ENCODE data around the gene FAM236A.
"Not testable (repeated sequence)": the region's sequence is repeated elsewhere in the genome, so short reads cannot be mapped to it uniquely, and the experiment has no call there.

The FAM236A gene

GRCh38 chrX:72937906-72938305, at the start of gene FAM236A:
Gene FAM236A (plus strand): TSS chrX:72938206. CDS start chrX:72938263, 57 bp downstream.
- DNase-seq, result not testable (repeated sequence)

GRCh38 chrX:72889740-72890139, 48.3 kb upstream of the FAM236A start:
- DNase-seq, result not testable (repeated sequence)

GRCh38 chrX:72912315-72912714, 25.7 kb upstream of the FAM236A start, which contains the start of gene FAM236C:
Gene FAM236C (plus strand): TSS chrX:72912615. CDS start chrX:72912715, 100 bp downstream.
- DNase-seq, result not testable (repeated sequence)

- not testable (repeated sequence) for DNase-seq
Measured at GRCh38 chrX:72916096-72916495, 21.9 kb upstream of the FAM236A start.

GRCh38 chrX:72932283-72932682, 5.7 kb upstream of the FAM236A start:
- not testable (repeated sequence) for DNase-seq

- not testable (repeated sequence) for DNase-seq
Measured at GRCh38 chrX:72936455-72936854, 1.6 kb upstream of the FAM236A start.

GRCh38 chrX:72936882-72937455, 1.0 kb upstream of the FAM236A start:
- DNase-seq, result not testable (repeated sequence)

GRCh38 chrX:72942272-72942671, 4.3 kb downstream of the FAM236A start:
- not testable (repeated sequence) for DNase-seq

- DNase-seq, result not testable (repeated sequence)
Measured at GRCh38 chrX:72943035-72943818, 5.2 kb downstream of the FAM236A start.

GRCh38 chrX:72943819-72944169, 5.8 kb downstream of the FAM236A start, which contains the start of gene DMRTC1:
Gene DMRTC1 (minus strand): TSS chrX:72943837. CDS start chrX:72875694, 68,143 bp downstream.
- DNase-seq, result not testable (repeated sequence)

GRCh38 chrX:72959971-72960370, 22.0 kb downstream of the FAM236A start:
- DNase-seq, result not testable (repeated sequence)

GRCh38 chrX:72971859-72972258, 33.9 kb downstream of the FAM236A start:
- DNase-seq, result not testable (repeated sequence)

- DNase-seq, result not testable (repeated sequence)
Measured at GRCh38 chrX:72974885-72975284, 36.9 kb downstream of the FAM236A start.

GRCh38 chrX:72980894-72981469, 43.0 kb downstream of the FAM236A start:
- DNase-seq, result not testable (repeated sequence)
